HG03469 (cell line): Measurements from ENCODE around the gene DOCK3.
"Not testable (repeated sequence)": the region's sequence is repeated elsewhere in the genome, so short reads cannot be mapped to it uniquely, and the experiment has no call there.

Source experiments
- ATAC-seq: cut with Tn5 transposase; IDR thresholded peaks from one replicate; pipeline ENCODE4 v1.9.1; 2021; ENCODE audit warnings: mild to moderate bottlenecking, moderate library complexity, moderate number of reproducible peaks; ENCODE audit not compliant: unreplicated experiment

Gene DOCK3

DNA sequence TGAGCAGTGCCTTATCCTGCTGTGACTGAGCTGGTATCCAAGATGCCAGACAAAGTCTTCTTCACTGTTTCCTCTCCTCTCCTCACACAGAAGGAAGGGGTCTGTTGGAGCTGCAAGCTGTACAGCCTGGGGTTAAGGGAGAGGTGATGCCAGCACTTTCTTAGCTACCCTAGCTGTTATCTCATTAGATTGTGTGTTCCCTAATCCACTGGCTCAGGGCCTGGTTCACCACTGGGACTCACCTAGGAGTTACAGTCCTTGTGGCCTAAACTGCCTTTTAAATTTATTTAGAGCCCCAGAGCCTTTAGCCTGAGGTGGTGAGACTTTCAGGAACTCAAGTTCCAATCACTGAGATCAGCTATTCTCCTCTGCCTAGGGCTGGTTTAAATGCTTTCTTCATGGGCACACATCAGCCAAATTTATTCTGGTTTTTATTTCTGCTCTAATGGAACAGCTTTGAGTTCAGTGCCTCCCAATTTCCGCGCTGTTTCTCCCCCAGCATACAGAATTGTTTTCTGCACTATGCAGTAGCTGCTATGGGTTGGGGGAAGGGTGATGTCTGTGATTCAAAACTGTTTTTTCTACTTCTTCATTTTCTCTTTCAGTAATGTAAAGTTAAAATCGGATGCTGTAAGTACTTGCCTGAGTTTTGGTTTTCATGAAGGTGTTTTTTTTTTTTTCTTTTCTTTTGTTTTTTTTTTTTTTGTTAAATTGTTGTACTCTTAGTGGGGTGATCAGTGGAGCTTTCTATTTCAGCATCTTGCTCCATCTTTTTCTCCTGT, 198.8 kb downstream of the DOCK3 start:
- ATAC-seq = no peak

DNA sequence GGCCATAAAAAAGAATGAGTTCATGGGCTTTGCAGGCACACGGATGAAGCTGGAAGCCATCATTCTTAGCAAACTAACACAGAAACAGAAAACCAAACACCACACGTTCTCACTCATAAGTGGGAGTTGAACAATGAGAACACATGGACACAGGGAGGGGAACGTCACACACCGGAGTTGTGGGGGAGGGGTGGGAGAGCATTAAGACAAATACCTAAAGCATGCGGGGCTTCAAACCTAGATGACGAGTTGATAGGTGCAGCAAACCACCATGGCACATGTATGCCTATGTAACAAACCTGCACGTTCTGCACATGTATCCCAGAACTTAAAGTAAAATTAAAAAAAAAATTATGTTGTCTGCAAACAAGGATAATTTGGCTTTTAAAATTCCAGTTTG, 200.1 kb downstream of the DOCK3 start:
- not testable (repeated sequence) for ATAC-seq

- no peak for ATAC-seq
Observed at GRCh38 chr3:50876947-50877346, 202.2 kb downstream of the DOCK3 start.

GRCh38 chr3:50882733-50883132, 208.0 kb downstream of the DOCK3 start:
- ATAC-seq = not testable (repeated sequence)

DNA sequence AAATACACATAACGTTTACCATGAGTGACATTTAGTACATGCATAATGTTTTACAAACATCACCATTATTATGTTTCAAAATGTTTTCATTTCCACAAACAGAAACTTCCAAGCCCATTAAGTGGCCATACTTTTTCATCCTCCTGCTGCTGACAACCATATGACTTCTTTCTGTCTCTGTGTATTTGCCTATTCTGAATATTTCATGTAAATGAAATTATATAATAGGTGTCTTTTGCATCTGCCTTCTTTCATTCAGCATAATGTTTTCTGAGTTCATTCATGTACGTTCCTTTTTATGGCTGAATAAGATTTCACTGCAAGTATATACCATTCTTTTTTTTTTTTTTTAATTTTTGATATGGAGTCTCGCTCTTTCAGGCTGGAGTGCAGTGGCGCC, 209.0 kb downstream of the DOCK3 start:
- no peak for ATAC-seq

GRCh38 chr3:50885070-50885850, 210.5 kb downstream of the DOCK3 start:
- no peak for ATAC-seq

- no peak for ATAC-seq
Observed at GRCh38 chr3:50890688-50891344, 216.1 kb downstream of the DOCK3 start.

DNA sequence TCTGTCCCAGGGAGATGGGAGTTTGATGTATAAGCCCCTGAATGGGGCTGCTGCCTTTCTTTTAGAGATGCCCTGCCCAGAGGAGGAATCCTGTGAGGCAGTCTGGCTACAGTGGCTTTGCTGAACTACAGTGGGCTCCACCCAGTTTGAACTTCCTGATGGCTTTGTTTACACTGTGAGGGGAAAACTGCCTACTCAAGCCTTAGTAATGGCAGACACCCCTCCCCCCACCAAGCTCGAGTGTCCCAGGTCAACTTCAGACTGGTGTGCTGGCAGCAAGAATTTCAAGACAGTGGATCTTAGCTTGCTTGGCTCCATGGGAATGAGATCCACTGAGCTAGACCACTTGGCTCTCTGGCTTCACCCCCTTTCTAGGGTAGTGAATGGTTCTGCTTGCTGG, 226.4 kb downstream of the DOCK3 start:
- not testable (repeated sequence) for ATAC-seq

DNA sequence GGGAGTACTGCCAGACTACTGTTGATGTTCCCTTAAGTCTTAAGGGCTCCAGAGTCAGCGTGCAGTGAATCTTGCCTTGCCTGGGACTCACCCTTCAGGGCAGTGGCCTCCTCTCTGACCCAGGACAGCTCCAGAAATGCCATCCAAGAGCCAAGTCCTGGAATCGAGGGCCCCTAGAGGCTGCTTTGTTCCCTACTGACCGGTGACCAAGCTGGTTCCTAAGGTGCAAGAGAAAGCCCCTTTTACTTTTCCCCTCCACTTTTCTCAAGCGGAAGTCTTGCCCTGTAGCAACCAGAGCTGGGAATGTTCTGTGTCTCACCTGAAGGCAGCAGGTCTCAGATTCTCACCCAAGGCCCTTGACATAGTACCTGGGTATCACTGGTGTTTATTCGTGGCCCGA, 238.0 kb downstream of the DOCK3 start:
- no peak for ATAC-seq

GRCh38 chr3:50913260-50913659, 238.5 kb downstream of the DOCK3 start:
- no peak for ATAC-seq

GRCh38 chr3:50922071-50922470, 247.3 kb downstream of the DOCK3 start:
- ATAC-seq = not testable (repeated sequence)

DNA sequence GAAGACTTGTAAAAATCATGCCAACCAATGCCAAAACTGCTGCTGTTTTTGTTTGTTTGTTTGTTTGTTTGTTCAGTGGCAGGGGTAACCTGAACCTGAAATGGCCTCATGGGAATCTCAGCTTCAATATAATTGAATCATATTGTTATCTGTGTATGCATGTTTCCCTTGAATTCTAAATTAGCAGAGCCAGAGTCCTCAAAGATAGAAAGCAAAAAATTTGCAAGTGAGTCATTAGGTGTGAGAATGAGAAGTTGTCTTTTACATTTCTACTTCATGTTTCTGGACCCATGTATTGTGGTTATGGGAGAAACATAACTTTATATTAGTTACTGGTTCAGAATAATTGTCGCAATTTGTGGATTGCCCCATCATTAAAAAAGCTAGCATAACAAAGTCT, 249.2 kb downstream of the DOCK3 start:
- ATAC-seq = no peak

DNA sequence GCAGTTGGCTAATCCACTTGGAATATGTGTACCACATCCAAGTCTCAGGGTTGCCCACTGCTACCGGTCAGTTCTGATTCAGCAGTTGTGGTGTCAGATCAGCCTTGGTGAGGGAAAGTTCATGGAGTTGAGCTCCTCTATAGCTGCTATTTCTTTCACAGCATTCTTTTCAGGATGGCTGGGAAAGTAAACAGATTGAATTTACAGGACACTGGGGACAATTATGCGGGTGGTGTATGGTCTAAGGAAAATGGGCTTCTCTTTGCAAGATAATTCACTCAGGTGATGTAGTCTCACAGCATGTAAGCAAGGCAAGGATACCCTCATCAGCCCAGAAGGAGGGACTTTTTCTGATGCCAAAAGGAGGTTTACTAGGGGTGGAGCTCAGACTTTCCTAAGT, 249.9 kb downstream of the DOCK3 start:
- no peak for ATAC-seq

- ATAC-seq = no peak
Observed at GRCh38 chr3:50926868-50927267, 252.1 kb downstream of the DOCK3 start.

DNA sequence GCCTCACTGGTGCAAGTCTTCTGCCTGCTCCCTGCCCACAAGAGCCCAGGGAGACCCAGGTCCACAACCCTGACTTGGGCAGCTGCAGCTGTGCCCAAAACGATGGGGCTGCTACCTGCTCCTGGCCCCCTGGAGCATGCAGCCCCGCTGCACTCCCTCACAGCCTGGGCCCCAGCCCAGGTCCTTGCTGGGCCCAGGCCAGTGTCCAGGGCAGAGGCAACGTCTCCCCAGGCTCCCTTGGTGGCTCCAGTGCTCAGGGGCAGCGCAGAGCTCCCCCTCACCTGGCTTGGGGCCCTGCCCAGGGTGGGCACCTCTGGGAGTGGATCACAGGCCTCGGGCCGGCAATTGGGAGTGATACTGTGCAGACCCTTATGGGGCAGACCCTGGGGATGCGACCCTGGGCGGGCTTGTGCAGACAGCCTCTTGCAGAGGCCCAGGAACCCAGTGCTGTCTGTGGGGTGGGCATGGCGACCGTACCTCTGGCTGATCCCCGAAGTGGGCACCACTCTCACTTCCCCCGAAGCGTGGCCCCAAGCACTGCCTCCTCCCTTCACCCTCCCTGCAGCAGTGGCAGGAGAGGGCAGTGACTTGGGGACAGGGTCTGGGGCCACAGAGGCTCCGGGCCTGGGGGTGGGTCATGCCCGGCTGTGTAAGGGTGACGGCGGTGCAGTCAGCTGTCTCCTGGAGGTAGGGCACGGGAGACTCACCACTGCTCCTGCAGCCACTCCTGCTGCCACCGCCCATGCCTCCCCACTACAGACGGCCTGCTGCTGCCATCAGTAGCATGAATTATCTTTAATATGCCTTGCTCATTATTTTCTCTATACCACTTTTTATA, 255.9 kb downstream of the DOCK3 start:
- no peak for ATAC-seq

DNA sequence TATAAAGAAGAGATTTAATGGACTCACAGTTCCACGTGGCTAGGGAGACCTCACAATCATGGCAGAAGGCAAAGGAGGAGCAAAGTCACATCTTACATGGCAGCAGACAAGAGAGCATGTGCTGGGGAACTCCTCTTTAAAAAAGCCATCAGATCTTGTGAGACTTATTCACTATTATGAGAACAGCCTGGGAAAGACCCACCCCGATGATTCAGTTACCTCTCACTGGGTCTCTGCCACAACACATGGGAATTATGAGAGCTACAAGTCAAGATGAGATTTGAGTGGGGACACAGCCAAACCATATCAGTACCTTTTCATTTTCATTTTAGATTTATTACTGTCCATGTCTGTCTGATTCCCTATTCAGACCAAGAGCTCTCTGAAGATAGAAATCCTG, 258.2 kb downstream of the DOCK3 start:
- not testable (repeated sequence) for ATAC-seq

DNA sequence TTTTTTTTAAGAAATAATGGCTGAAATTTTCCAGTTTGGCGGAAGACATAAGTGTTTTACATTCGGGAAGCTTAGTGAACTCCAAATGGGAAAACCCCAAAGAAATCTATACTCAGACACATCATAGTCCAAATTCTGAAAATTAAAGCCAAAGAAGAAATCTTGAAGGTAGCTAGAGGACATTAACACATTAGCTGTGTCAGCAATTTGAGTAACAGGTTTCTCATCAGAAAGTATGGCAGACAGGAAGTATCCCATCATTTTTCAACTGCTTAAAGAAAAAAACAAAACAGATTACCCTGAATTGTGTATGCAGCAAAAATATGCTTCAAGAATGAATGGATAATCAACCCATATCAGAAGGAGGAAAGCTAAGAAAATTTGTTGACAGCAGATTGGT, 261.7 kb downstream of the DOCK3 start:
- ATAC-seq = no peak

- no peak for ATAC-seq
Observed at GRCh38 chr3:50947419-50947818, 272.7 kb downstream of the DOCK3 start.

DNA sequence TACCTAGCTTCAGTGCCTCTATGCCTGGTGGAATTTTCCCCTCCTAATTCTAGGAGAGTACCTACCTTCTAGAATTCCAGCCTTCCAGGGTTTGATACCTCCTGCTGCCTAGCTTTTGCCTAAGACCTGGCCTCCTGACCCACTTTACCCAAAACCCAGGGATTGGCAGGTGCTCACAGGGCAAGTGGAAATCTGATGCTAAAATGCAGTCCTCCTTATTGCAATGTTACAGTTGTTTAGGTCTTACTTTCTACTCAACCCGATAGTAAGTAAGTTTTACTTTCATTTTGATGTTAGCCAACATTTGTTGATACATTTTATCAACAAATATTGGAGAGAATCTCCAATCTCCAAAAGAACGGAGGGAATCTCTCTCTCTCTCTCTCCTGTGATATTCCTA, 275.9 kb downstream of the DOCK3 start:
- ATAC-seq = no peak

- ATAC-seq = no peak
Observed at GRCh38 chr3:50953825-50954414, 279.2 kb downstream of the DOCK3 start.
